Stimulated activated CD8-positive, alpha-beta memory T cell treated with anti-CD3 and anti-CD28 coated beads, Interleukin-4, amount 100 ng/mL, for 24 hours (primary cell): ENCODE data around the gene THSD4.

Experiments
- DNase-seq: peaks from one replicate; pipeline ENCODE4 v3.0.0-alpha.2; 2020; ENCODE audit warnings: low read depth

THSD4 gene

DNA sequence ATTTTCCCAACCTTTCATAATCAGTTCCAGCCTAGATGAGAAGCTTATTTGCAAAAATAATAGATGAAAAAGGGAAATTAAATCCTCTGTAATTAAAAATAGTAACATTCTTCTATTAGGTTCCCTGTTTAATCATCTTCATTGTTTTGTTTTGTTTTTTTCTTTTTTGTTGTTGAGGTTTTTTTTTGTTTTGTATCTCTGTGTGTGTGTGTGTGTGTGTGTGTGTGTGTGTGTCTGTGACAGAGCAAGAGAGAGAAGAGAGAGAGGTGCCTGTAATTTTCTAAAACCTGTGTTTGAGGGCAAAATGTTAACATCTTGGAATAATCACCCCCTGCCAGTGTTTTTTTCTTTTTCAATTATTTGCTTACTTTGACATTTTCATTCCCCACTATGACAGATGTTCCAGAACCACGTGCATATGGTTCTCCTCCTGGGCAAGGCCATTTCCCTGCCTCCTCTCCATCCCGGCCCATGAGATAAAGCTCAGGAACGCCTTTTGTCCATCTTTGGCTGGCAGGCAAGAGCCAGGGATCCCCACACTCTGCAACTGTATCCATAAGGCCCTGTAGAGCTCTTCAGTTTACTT lies 573.3 kb downstream of the THSD4 start:
- no peak for DNase-seq

DNA sequence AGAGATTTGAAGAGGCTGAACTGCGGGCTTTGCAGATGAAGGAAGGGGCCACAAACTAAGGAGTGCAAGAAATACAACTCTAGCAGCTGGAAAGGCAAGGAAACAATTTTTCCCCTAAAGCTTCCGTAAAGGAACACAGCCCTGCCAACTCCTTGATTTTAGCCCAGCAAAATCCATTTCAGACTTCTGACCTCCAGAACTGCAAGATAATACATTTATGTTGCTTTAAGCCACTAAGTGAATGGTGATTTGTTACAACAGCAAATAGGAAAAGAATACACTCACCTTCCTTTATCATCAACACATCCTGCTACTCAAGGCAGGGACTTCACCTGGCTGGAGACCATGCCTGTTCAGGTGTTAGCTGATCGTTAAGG lies 575.8 kb downstream of the THSD4 start:
- no peak for DNase-seq

DNA sequence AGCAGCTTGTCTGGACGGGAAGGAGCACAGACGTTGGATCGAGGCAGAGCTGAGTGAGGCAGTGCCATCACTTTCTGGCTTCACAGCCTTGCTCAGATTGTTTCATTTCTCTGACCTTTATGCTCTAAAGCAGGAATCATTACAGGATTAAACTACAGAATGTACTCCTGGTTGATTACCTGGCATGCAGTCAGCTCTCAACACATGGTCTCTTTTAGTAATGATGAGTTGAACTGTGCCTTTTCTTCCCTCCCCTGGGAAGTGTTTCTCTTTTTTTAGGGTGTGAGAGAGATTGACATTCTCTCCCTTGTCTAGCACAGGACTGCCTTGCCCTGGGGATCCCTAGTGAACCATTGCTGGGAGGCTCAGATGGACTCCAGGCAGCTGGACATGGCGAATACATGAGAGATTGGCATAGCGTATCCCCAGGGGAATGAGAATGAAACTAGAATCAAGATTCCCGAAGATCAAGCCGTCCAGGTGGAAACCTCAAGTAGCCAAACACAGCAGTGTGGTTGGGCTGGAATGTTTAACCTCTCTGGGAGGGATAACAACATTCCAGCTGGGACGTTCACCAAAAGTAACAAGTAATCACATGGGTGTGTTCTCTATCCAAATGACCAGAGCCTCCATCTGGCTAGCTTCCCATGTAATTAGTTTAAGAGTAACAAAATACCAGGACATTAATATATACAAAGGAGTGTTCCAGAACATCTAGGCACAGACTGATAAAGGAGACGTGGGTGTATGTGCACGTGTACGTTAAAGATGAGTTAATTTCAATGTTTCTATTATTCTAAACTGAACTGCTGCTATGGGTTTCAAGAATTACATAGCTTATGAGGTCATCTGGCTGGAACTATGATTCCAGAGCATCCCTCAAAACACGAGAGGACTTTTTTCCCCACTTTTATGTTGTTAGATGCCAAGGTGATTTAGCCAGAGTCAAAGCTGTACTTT lies 576.5 kb downstream of the THSD4 start:
- DNase-seq: no peak

DNA sequence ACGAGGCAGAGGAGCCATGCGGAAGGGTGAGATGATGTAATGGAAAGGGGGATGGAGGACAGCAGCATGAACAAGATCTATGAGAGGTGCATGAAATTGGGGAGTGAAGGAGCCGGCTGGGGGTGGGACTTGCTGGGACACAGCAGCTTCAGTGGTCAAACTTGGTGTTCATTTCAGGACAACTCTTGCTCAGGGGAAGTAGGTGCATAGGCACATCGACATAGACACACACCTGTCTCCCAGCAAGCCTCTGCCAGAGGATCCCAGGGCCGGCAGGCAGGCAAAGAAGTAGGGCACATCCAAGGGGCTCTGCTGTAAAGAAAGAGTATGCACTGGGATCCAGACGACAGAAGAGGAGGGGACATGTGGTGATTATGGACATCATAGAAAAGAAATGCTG lies 582.0 kb downstream of the THSD4 start:
- DNase-seq: no peak

DNA sequence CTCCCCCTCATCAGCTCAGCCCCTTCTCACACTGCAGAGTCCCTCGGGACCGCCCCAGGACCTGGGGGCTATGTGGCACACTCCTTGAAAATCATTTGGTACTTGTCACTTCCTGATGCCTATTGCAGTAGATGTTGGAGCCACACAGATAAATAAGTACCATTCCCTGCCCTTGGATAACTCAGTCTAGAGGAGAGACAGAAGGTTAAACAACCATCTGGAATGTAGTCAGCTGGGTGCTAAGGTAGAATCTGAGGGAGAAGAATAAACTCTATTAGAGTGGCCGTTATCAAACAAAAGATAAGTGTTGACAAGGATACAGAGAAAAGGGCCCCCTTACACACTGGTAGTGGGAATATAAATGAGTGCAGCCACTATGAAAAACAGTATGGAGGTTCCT lies 582.8 kb downstream of the THSD4 start:
- no peak for DNase-seq

DNA sequence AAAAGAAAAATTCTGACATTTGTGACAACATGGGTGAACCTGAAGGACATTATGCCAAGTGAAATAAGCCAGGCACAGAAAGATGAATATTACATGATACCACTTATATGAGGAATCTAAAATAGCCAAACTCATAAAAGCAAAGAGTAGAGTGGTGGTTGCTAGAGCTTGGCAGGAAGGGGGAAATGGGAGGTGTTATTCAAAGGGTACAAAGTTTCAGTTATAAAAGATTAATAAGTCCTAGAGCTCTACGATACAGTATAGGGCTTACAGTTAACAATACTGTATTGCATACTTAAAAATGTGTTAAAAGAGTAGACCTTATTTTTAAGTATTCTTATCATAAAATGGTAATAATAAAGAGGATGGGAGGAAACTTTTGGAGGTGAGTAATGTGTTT lies 583.5 kb downstream of the THSD4 start:
- DNase-seq: no peak

DNA sequence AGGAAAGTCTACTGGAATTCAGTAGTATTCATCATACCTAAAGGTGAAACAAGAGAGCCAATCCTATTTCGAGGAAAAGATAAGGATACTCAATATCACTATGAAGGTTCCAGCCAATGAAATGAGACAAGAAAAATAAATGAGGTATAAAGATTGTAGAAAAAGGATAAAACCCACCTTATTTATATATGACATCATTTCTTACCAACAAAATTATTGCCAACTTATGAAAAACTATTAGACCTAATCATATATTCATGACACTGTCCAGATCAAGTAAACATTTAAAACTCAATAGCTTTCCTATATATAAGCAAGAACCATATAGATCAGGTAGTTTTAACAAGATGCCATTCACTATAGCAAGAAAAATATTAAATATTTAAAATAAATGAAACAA lies 584.7 kb downstream of the THSD4 start:
- DNase-seq: no peak

DNA sequence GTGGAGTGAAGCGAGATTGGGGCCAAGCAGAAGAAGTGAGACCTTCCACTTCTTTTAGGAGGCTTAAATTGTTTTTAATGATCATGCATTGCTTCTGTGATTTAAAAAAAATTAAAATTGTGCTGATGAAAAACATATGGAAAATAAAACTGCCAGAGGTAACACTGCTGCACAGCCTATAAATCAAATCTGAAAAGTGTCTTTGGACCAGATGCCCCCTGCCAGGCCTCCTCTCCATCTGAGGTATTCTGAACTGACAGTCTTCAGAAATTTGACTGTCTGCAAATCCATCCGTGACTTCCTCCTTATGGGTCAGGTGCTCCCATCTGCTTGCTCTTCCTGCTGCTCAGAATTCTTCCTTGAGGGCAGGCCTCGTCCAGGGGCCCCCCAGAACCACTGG lies 586.5 kb downstream of the THSD4 start:
- DNase-seq: no peak

DNA sequence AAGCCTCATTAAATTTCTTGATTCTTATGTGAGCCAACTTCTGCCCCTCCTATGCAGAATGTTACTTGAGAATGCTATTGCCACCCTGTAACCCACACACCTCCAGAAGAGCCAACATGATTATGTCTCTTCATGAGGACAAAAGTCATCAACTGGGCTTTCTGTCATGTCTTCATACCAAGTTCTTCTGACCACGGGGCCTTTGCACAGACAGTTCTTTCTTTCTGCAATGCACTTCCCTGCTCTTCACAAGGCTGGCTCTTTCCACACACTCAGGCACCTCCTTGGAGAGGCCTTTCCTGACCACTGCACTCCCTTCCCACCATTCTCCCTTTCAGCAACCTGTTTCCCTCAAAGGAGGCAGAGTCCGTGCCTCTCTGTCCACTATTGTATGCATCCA lies 587.2 kb downstream of the THSD4 start:
- no peak for DNase-seq

DNA sequence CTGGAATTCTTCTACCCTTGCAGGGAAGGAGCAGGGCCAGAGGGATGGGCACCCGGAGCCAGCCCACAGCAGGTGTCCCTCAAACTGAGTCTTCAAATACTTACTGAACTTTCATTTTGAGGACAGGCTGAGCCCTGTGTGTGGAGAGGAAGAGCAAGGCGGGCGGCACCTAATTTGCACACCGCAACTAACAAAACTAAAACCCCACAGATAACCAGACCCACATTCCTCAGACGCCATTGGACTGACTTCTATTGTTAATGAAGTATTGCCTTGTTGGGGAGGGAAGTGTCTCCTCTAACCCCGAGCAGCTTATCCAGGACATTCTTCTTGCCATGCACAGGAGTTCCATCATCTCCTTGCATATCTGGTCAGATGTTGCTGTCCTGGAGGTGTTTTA lies 589.9 kb downstream of the THSD4 start:
- no peak for DNase-seq

DNA sequence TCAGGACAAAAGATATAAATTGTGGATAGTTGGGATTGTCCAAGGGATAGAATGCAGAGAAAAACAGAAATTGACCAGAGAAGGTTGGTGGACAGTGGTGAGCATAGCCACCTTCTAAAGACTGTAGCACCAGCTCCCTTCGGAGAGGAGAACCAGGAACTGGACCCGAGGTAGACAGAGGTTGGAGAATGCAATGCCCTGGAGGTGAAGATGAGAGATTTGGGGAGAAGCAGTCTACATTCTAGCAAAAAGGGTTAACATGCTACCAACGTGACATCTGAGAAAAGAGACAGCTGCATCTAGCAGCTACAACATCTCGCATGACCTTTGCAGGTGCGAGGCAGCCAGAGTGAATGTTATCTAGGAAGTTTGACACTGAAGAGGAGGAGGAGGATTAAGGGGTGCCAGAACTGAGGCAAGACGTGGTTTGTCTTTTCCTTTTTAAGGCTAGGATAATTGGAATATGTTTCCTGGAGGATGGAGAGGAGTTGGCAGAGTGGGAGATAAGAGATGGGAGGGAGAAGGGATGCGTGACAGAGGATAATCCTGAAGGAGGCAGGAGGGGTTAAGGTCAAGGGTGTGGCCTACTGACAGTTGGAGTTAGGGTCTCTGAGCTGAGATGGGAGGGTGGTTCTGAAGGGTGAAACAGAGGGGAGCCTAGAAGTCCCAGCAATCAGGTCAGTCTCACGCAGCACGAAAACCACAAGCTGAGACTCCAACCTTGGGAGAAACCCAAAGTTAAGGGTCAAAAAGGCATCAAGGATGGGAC lies 591.4 kb downstream of the THSD4 start:
- DNase-seq: no peak

DNA sequence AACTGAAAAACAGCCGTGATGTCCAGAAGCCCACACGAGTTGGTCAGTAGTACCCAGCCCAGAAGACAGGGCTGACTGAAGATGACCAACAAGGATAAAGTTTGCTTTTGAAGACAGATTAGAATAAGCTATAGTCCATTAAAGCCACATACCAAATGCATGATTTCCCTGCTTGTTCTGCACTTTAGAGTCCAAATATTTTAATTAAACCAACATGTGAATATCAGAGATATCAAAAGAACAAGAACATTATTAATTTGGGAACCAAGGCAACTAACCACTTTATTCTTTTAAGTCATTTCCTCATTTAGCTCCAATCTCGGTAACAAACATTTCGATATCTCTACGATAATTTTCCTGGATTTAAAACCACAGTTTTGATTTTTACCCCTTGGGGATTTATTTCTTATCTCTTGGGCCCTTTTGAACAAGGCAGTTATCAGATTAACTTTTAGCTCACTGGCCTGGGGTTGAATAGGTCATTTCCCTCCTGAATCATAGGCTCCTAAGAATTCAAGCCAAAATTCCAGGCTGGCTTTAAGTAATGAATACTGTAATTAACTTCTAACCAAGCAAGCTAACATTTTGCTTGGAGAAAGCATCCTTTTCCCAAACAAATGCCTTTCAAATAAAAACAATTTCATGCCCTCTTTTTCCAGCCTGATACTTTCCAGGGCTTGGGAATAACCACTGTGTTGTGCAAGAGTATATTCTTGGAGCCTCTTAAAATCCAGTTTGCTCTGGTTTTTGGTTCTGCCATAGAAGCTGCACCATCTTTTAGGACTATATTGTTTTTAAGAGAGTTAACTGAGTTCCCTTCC lies 592.2 kb downstream of the THSD4 start:
- no peak for DNase-seq

DNA sequence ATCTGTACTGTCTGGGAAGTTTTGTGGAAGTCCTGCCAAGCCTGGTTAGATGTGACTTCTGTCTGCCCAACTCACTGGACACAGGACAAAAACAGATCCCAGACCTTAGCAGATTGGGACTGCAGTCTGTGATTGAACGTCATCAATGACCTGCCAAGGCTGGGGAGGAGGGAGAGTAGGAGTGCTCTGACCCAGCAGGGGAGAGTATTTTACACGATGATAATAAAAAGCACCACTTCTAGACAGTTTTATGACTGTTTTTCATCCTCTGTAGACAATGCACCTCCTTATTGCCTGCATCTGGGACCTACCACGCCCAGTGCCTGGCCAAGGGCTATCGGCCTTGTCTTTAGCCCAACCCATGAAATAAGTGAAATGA lies 592.8 kb downstream of the THSD4 start:
- no peak for DNase-seq

DNA sequence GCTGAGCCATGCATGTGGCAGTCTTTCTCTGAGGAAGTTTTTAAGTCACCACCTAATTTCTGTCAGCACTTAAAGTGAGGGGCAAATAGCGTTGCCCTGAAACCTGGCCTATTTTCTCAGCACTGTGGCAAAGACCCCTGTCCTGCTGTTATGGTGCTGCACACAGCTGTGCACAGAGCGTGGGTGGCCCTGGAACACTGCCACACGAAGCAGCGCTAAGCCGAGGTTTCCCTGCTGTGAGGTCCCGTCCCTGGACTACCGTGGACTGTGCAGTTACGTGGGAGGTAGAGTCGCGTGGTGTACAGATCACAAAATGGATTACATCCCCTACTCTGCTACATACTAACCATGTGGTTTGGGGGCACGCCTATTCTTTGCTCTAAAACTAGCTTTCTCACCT lies 593.5 kb downstream of the THSD4 start:
- no peak for DNase-seq

DNA sequence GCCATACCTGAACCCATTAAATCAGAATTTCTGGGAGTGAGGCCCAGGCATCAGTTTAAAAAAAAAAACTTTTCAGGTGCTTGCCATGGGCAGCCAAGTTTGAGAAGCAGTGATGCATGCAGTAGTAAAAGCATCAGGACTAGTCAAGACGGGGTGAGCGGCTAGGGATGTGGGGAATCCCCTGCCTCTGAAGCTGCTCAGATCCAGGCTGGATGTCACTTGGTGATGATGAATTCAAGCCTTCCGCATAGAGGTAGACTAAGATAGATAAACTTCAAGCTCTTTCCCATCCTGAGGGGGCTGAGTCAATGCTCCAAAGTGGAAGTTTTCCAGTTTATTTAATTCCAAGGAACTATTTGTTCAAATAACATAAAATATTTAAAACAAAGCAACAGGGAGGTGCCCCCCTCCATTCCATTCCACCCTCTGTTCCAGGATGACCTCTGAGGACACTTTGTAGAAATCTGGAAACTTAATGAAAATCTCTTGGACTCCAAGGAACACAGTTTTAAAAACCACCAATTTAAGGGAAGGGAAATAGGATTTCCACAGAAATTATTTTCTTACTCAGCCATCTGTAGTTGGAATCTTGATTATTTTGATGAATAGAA lies 594.6 kb downstream of the THSD4 start:
- no peak for DNase-seq

DNA sequence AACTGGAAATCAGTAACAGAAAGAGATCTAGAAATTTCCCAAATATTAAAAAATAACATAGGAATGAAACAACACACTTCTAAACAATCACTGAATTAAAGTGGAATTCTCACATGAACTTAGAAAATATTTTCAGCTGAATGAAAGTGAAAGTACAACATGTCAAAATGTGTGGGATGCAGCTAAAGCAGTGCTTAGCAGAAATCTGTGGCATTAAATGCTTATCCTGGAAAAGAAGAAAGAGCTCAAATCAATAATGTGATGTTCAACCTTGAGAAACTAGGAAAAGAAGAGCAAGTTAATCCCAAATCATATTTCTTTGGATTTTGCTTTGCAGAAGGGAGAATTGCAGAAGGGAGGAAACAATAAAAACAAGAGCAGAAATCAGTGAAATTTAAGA lies 596.9 kb downstream of the THSD4 start:
- DNase-seq: no peak

DNA sequence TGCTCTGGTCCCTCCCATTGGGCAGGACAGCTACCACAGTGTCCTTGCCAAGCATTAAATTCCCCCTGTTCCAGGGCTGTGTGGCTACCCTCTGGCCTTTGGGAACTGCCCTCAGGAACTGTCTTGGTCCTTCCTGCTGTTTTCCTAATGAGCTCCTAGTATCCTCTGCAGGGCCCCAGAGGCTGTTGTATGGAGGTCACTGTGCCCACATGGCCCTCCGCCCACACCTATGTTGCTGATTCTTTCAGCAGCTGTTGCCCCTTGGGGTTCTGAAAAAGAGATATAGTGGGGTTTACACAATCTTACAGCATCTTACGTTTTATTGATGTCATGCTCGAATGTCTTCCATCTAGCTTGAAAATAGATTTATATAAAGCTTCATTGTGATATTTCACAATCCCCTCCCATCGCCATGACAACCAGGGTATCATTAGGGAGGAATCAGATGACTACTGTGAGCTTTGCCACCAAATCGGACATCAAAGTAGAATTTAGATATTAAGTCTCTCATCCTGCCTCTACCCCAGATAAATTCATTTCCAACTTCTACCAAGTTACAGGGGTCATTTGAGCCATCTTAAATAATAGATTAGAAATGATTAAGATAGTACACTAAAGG lies 598.0 kb downstream of the THSD4 start:
- no peak for DNase-seq

DNA sequence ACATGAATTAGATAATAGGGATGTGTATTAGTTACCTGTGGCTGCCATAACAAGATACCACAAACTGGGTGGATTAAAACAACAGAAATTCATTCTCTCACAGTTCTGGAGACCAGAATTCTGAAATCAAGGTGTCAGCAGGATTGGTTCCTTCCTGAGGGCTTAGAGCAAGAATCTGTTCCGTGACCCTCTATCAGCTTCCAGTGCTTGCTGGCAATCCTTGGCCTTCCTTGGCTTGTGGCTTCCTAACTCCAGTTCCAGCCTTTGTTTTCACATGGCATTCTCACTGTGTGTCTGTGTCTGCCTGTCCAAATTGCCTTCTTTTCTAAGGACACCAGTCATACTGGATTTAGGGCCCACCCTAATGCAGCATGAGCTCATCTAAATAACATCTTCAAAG lies 600.6 kb downstream of the THSD4 start:
- DNase-seq: no peak

DNA sequence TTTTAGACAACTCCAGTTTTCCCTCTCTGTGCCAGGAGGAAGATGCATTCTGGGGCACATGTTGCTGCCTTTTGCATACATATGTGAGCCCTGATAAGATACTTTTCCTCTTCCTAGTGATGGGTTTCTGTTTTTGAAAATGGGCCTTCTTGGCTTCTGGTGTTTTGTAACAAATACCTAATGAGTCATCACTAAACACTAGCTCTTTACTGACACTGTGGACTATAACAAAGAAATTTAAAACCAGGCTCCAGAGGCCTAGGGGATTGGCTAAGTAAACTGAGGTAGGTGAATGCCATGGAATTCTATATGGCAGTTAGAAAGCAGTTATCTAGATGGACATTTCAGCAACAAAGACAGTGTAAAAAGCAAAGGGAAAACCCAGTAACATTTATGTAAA lies 601.7 kb downstream of the THSD4 start:
- DNase-seq: no peak

DNA sequence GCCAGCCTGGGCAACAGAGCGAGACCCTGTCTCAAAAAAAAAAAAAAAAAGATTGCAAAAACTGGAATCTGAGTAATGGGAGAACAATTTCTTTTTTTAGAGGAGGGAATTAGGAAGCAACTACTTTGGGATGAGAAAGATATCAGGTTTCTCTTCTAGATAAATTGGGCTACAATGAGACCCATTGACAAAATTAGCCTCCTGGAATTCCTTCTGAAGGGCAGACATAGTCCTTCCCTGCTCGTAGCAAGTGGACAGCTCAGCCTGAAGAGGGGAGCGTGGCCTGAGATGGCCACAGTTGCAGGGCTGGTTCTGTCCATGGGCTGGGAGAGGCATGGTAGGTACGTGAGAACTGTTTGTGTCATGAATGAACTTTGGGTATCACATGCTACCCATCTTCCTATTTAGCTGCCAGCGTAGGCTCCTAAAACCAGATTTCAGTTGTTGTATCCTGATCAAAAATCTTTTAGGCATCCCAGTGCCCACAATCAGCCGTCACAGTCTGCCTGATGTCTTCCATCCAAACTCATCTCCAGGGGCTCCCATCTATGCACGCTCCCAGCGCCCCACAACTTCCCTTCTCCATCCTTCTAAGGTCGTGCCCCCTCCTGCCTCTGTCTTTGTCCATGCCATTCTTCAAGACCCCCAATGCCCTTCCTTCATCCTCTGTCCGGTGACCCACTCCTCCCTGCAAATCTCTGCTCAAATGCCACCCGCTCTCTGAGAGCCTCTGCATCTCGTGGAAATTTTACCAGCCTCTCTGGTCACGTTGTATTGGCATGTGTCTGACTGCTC lies 603.0 kb downstream of the THSD4 start:
- DNase-seq: no peak

DNA sequence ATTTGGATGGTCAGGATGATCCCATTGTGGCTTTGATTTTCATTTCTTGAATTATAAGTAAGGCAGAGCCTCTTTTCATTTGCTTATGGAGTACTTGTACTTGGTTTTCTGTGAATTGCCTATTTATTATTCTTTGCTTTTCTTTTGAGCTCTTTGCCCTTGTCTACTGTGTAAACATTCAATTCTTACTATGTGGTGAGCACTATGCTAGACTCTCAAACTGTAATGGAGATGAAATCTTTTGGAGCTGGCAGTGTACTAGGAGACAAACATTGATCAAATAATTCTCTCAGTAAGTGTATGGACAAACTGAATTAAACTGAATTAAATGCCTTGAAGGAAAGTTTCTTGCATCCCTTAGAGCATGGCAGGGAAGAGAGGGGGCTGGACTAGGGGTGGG lies 608.1 kb downstream of the THSD4 start:
- DNase-seq: no peak
